Left colon (tissue), 2 donors: Measurements from ENCODE around the gene LRTM2. TPM values are rescaled to one million over a fixed set of nuclear protein-coding genes. Genes with fewer than 3 reads are reported as not detected.

ENCODE experiments used
- ATAC-seq: fragments of 200-7000 bp; cut with Tn5 transposase; one replicate; pipeline ENCODE4 v1.9.1; 2020; ENCODE audit warnings: mild to moderate bottlenecking, moderate library complexity
- DNase-seq, 2 donors: peaks; one replicate each; pipeline ENCODE4 v3.0.0-alpha.2; 2020
- intact Hi-C, 2 donors: fragments of 100-400 bp; cut with DNase I in 1 of 2; cut with micrococcal nuclease in 1 of 2; formaldehyde crosslinking; loops; one replicate each; pipeline versions ENCODE4 v1.11.2 to v1.14.0; 2022; cut with DNase I, micrococcal nuclease
- total RNA-seq, 2 donors: library from RNA; stranded (reverse); fragmentation: NEBNext Ultra II Directional; extraction: Animal tissue kit (Norgen Biotek cat#: 25700); gene quantifications; one replicate each; pipeline ENCODE4 v1.2.1, GENCODE V29; 2021
- donor health status: DM: no; HTN: no; CAD: no.
- donor health status: DM: yes; HTN: yes; CAD: no.

LRTM2 gene
- total RNA-seq, 2 donors from 2014 or later = not detected

DNA sequence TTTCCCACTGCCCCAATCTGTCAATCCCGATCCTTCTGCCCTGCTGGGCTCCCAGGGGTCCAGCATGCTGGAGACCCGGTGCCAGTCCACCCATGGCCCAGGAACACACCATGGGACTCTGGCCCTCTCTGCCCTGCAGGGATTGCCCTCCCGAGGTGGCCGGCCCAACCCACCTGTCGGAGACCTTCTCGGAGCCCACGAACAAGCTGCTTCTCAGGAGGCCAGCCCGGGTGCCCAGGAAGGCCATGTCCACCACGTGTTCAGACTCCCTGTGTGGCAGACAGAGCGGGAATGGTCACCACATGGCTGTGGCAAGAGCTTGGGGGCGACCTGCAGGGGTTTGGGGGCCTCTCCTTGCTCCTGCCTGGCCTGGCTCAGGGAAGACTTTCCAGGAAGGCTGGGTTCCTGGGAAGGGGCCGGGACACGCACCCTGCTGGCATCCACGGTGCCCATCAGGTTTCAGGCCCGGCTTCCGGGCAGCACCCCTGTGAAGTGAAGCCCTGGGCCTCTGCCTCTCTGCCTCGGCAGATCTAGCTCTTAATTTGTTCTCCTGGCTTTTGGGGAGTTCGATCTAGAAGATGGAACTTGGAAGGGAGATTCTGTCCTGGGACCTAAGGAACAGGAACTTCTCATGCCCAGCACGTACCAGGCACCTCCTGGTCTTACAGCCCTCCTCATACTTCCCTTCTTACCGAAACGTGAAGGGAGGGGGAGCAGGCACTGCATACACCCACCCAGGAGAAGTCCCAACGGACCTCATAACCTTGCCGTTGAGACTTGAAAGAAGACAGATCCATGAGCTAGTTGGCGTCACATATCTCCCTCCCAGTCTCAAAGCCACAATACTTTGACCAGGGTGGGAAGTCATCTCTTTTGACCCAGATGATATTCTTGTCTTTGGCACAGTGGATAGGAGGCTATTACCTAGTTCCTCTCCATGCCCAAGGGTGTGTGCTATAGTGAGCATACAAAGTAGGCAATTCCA is 26.3 kb downstream of the LRTM2 start:
- no peak for ATAC-seq
- DNase-seq = peak in 1 of 2 donors; percentile 12
- intact Hi-C loops = no loop called here

- intact Hi-C loops = no loop called here
- no peak for ATAC-seq
- DNase-seq = peak in 1 of 2 donors; percentile 2
These were observed 27.0 kb downstream of the LRTM2 start for GRCh38 chr12:1847411-1847810.

- intact Hi-C loops = no loop called here
- no peak for ATAC-seq
- DNase-seq = peak in 1 of 2 donors; percentile 7
These were observed 27.8 kb downstream of the LRTM2 start for GRCh38 chr12:1848146-1848545.

- DNase-seq = peak in 1 of 2 donors; percentile 9
- intact Hi-C loops = no loop called here
- ATAC-seq = no peak
These were observed 28.4 kb downstream of the LRTM2 start for GRCh38 chr12:1848745-1849144.

- ATAC-seq (peak; percentile 38), DNase-seq (no peak)
- intact Hi-C loops = no loop called here
These were observed 30.9 kb downstream of the LRTM2 start for GRCh38 chr12:1851151-1851701.

DNA sequence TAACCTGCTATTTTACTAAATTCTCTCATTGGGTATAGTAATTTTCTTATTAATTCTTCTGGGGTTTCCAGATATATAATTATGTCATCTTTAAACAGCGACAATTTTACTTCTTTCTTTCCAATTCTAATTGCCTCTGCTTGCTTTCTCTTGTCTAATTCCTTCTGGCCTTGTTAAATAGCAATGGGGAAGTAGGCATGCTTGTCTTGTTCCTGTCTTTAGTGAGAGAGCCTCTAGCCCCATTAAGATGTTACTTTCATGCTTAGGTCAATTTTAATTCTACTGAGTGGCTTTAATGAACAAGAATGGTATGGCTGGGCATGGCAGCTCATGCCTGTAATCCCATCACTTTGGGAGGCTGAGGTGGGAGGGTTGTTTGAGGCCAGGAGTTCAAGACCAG is 31.7 kb downstream of the LRTM2 start:
- DNase-seq (no peak), ATAC-seq (no peak)
- intact Hi-C loops = no loop called here

DNA sequence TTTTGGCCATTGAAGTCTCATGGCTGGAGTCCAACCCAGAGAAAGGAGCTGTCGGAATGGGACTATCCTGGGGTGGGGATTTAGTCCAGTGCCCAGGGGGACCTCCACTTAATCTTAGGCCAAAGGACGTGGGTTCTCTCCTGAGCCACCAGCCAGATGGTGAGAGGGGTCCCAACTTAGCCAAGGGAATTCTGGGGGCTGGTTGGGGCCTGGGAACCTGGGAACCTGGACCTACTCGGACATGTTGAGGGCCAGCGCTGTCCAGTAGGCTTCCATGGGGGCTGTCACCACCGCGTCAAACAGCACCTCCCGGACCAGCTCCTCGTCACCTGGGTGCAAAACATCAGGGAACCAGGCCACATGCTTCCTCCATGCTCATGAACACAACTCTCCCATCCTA is 33.4 kb downstream of the LRTM2 start:
- no peak for DNase-seq
- intact Hi-C loops = no loop called here
- no peak for ATAC-seq

- ATAC-seq (no peak), DNase-seq (no peak)
- intact Hi-C loops = no loop called here
These were observed 34.9 kb downstream of the LRTM2 start for GRCh38 chr12:1855241-1855640.

- ATAC-seq (no peak), DNase-seq (no peak)
- intact Hi-C loops = no loop called here
These were observed 36.7 kb downstream of the LRTM2 start for GRCh38 chr12:1857086-1857485.

DNA sequence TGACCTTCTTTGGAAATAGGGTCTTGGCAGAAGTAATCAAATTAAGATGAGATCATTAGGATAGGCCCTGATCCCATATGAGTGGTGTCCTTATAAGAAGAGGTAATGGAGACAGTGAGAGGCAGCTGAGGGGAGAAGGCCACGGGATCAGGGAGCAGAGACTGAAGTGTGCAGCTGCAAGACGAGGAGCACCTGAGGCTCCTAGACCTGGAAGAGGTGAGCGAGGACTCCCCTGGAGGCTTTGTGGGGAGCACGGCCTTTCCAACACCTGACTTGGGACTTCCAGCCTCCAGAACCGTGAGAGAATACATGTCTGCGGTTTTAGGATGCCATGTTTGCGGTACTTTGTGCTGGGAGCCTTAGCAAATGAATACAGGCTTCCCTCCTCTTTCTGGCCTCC is 37.5 kb downstream of the LRTM2 start:
- no peak for ATAC-seq
- peak in 1 of 2 donors; percentile 0 for DNase-seq
- intact Hi-C loops = no loop called here

DNA sequence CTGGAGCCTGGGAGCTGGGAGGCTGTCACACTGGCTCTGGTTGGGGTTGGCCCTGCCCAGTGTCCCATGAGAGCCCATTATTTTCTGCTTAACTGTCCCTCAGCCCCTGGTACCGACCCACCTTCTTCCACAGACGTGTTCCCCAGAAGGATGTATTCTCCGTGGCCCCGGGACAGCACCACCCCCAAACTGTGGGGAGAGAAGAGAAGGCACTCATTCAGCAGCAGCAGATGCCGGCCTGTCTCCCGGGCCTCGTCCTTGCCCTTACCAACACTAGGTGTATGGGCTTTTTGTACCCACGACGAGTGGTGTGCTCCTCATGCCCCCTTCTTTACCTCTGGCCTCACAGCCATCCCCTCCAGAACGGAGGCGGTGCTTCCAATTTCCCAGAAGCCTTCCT is 38.1 kb downstream of the LRTM2 start:
- DNase-seq (peak in 1 of 2 donors; percentile 8), ATAC-seq (no peak)
- intact Hi-C loops = no loop called here

DNA sequence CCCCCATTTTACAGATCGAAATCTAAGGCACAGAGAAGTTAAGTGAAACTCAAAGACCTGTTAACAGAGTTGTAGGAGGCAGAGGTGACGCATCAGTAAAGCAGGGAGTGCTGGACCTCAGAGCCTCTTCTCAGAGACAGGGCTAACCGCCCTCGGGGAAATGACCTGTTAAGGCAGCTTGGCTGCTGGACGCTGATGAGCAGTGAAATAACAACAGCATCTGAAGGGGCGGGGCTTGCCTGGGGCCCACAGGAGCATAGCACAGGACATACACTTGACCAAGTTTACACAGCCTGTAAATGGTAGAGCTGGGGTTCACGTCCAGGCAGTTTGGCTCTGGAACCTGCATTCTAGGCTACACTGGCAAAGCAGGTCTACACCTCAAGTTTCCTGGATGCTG is 39.3 kb downstream of the LRTM2 start:
- intact Hi-C loops = no loop called here
- no peak for ATAC-seq
- DNase-seq = peak in 1 of 2 donors; percentile 4

GRCh38 chr12:1862973-1863372 is 42.6 kb downstream of the LRTM2 start:
- DNase-seq (no peak), ATAC-seq (no peak)
- intact Hi-C loops = no loop called here

DNA sequence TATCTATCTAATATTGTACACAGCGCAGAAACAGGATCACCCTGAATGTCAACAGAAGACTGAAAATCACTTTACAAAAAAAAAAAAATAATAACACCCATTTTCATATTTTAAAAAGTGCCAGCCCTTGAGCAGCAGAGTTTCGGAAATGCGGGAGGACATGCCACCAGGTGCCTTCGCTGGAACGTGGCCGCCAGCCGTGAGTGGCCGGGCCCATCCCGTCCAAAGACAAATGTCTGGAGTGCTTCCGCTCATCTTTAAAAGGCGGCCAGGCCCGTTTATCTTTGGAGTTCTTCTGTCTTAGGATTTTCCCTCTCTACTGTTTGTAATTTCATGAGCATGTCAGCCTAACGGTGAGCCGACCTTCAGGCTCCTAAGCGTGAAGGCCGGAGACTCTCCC is 43.5 kb downstream of the LRTM2 start:
- intact Hi-C loops = no loop called here

DNA sequence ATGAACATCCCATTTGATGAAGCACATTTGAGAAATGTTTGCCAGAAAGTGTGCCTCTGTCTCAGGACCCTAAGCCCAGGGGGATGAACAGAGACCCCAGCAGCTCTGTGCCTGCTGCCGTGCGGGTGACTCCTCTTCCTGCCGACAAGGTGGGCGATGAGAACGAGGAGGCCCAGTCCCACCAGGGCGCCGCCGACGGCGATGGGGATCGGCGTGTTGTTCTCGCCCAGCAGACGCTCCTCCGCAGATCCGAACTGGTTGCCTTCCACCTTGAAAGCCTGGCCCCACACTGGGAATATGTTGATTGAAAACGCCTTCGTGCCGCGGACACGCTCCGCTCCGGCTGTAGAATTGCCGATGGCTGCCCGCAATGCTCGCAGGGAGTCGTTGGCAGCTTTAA is 44.1 kb downstream of the LRTM2 start:
- ATAC-seq = no peak
- intact Hi-C loops = no loop called here
- no peak for DNase-seq

More for the DNA sequence above, 43.5 kb downstream of the LRTM2 start:
- DNase-seq (no peak), ATAC-seq (no peak)

- no peak for ATAC-seq
- DNase-seq = no peak
- intact Hi-C loops = no loop called here
These were observed 44.5 kb downstream of the LRTM2 start for GRCh38 chr12:1864867-1865266.

DNA sequence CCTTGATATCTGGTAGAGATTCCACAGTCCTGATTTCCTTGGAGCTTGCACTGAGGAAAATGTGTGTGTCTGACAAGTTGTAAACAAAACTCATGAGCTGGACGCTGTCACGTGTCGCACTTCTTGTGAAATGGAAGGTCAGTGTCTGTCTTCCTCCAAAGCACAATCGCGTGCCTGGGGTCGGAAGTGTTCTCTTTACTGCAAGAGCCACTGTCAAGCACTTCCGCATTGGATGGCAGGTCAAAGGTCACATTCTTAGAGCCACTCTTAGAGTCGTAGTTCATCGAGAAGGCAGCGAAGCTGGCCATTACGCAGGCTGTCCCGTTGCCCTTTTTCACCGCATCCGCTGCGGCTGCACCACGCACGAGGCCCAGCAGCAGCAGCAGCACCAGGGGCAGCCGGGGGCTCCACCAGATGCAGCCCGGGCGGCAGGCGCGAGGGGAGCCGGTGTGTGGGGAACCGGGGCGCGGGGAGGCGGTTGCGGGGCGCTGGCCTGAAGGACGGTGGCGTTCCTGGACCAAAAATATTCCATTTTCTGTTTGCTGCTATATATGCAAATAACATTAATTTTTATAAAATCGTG is 45.0 kb downstream of the LRTM2 start:
- intact Hi-C loops = no loop called here
- no peak for ATAC-seq
- no peak for DNase-seq

DNA sequence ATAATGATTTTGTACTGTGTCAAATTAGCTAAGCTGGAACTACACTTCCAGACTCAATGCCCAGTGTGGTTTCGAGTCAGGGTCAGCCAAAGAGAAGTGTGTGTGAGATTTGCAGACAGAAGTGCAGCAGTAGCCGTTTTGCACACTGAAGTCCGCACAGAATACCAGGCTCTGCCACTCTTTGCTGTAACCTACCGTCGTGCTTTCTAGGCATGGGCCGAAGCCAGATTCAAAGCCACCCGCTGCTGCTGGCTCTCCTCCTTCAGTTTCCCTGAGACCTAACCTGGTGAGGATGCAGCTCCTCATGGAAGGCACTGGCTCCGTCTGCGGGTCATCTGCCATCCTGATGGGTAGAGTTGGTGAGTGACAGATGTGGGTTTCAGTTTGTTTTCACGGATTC is 48.8 kb downstream of the LRTM2 start:
- intact Hi-C loops = no loop called here
- DNase-seq (no peak), ATAC-seq (no peak)

DNA sequence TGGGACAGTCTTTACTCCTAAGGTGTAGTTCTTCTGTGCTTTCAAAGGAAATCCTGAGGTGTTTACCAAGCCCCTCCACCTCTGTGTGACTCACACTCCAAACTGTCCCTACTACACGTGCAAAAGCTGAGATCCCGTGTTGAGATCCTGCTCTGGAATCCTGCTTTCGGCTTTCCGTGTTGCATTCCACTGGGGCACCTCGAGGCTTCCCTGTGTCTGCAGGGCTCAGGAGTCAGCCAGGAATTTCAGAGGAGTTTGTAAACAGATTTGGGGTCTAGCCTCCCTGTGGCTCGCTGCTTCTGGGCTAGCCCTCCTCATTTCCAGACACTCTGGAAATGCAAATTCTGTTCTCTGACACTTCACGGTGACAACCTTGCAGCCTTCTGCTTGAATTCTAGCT is 49.7 kb downstream of the LRTM2 start:
- DNase-seq (no peak), ATAC-seq (no peak)
- intact Hi-C loops = no loop called here
